Lung (tissue), 12 donors: Measurements from ENCODE around the gene ANKRD13B. TPM values are rescaled to one million over a fixed set of nuclear protein-coding genes. Genes with fewer than 3 reads are reported as not detected.
A peak's percentile ranks its signal among the peaks of the same experiment; 100 is the strongest.

ENCODE experiments used
- ATAC-seq: fragments of 200-7000 bp; cut with Tn5 transposase; one replicate; pipeline ENCODE4 v1.9.1; 2020; ENCODE audit warnings: moderate number of reproducible peaks; ENCODE audit not compliant: insufficient read depth, low FRiP score
- DNase-seq, 3 donors: peaks; one replicate each; pipeline ENCODE4 v3.0.0-alpha.2; 2013 to 2017
- H3K27ac ChIP-seq, 2 donors: one replicate each; pipeline ENCODE4 v1.5.1; 2013; ENCODE audit warnings: mild to moderate bottlenecking in 2 of 2, moderate library complexity in 2 of 2, control low read depth in 1 of 2, inconsistent platforms in 1 of 2, low read depth in 1 of 2, low read length in 1 of 2
- H3K27me3 ChIP-seq, 3 donors: one replicate each; pipeline ENCODE4 v1.5.1; 2013; ENCODE audit warnings: low read length in 2 of 3; ENCODE audit not compliant: control insufficient read depth in 3 of 3, insufficient read depth in 3 of 3
- H3K36me3 ChIP-seq, 4 donors: one replicate each; pipeline ENCODE4 v1.5.1; 2013; ENCODE audit warnings: low read length in 4 of 4, mild to moderate bottlenecking in 1 of 4, moderate library complexity in 1 of 4; ENCODE audit not compliant: control insufficient read depth in 4 of 4, insufficient read depth in 4 of 4
- H3K4me1 ChIP-seq, 5 donors: one replicate each; pipeline ENCODE4 v1.5.1; 2013; ENCODE audit warnings: low read length in 5 of 5, mild to moderate bottlenecking in 2 of 5, moderate library complexity in 1 of 5; ENCODE audit not compliant: control insufficient read depth in 5 of 5, insufficient read depth in 5 of 5
- H3K4me3 ChIP-seq: one replicate; pipeline ENCODE4 v1.5.1; 2013; ENCODE audit warnings: mild to moderate bottlenecking, control low read depth, moderate library complexity
- H3K9ac ChIP-seq, 2 donors: one replicate each; pipeline ENCODE4 v1.5.1; 2013; ENCODE audit warnings: low read length in 2 of 2, control low read depth in 1 of 2; ENCODE audit not compliant: insufficient read depth in 1 of 2
- H3K9me3 ChIP-seq, 4 donors: one replicate each; pipeline ENCODE4 v1.5.1; 2013; ENCODE audit warnings: low read length in 3 of 4, mild to moderate bottlenecking in 1 of 4, moderate library complexity in 1 of 4; ENCODE audit not compliant: control insufficient read depth in 4 of 4, insufficient read depth in 3 of 4
- WGBS, 2 donors: extraction: QIAGEN DNeasy Blood & Tissue Kit; methylation state at CpG; one replicate each; pipeline ENCODE4 v1.1.7; 2013; 5-methylcytosine and 5-hydroxymethylcytosine counted together
- polyA plus RNA-seq, 2 donors: library from polyadenylated mRNA; stranded (reverse); fragments of 200-250 nt; gene quantifications; one replicate each; pipeline ENCODE4 v1.2.1, GENCODE V29; 2013
- total RNA-seq, 2 donors: library from RNA; depleted of rRNA in 1 of 2; stranded (reverse); fragments of >200 nt in 1 of 2; gene quantifications; one replicate each; pipeline ENCODE4 v1.2.1, GENCODE V29; 2014 to 2021
- TF ChIP-seq, protein P1 (sequence below): IDR thresholded peaks from 2 replicates; pipeline ENCODE4 v1.5.1; 2012; ENCODE audit warnings: mild to moderate bottlenecking; ENCODE audit errors: control extremely low read depth, extremely low read depth
- donor health status: control.
- donor health status: control.
- donor health status: Bipolar disorder and iron deficiency.
- donor health status: healthy.
- donor health status: DM: yes; HTN: yes; CAD: no.

ANKRD13B gene
- total and polyA plus RNA-seq, 4 donors, result 2.7 to 6.9 (median 4.9) TPM

- H3K4me1 ChIP-seq, result peaks cover 0 to 4% (median 0%) of the 10 kb centered on the region in 5 donors
- TF ChIP-seq, protein P1, sequence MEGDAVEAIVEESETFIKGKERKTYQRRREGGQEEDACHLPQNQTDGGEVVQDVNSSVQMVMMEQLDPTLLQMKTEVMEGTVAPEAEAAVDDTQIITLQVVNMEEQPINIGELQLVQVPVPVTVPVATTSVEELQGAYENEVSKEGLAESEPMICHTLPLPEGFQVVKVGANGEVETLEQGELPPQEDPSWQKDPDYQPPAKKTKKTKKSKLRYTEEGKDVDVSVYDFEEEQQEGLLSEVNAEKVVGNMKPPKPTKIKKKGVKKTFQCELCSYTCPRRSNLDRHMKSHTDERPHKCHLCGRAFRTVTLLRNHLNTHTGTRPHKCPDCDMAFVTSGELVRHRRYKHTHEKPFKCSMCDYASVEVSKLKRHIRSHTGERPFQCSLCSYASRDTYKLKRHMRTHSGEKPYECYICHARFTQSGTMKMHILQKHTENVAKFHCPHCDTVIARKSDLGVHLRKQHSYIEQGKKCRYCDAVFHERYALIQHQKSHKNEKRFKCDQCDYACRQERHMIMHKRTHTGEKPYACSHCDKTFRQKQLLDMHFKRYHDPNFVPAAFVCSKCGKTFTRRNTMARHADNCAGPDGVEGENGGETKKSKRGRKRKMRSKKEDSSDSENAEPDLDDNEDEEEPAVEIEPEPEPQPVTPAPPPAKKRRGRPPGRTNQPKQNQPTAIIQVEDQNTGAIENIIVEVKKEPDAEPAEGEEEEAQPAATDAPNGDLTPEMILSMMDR, result no peak
- WGBS, 2 donors, result 95 to 97% methylated on average over 3 of the region's 3 CpGs
- ATAC-seq (no peak), DNase-seq (no peak)
- H3K27ac ChIP-seq, result no peak overlapping the region
- no peaks in the 10 kb centered on the region for H3K27me3 ChIP-seq
- peaks cover 17 to 36% (median 25%) of the 10 kb centered on the region in 4 donors for H3K36me3 ChIP-seq
- no peak overlapping the region for H3K9ac ChIP-seq
- no peak overlapping the region for H3K4me3 ChIP-seq
- no peaks in the 10 kb centered on the region for H3K9me3 ChIP-seq
These were observed 41.0 kb downstream of the ANKRD13B start for GRCh38 chr17:29633886-29634285.

GRCh38 chr17:29640413-29640812, 47.5 kb downstream of the ANKRD13B start:
- DNase-seq, result no peak
- H3K9me3 ChIP-seq, result no peaks in the 10 kb centered on the region
- H3K27me3 ChIP-seq, result no peaks in the 10 kb centered on the region
- H3K4me3 ChIP-seq, result no peak overlapping the region
- no peak for ATAC-seq
- H3K9ac ChIP-seq, result no peak overlapping the region
- peaks cover 2 to 41% (median 12%) of the 10 kb centered on the region in 5 donors for H3K4me1 ChIP-seq
- TF ChIP-seq, protein P1, result no peak
- H3K27ac ChIP-seq, result peak overlapping the region in 1 of 2 donors; percentile 87
- WGBS, 2 donors, result 12 to 32% methylated on average over 2 of the region's 2 CpGs
- H3K36me3 ChIP-seq, result peaks cover 2 to 7% (median 7%) of the 10 kb centered on the region in 4 donors

- DNase-seq (peak in 2 of 3 donors; percentile 46 to 70), ATAC-seq (no peak)
- Histone ChIP-seq H3K9me3 (no peaks in the 10 kb centered on the region), H3K27ac (peak overlapping the region in 1 of 2 donors; percentile 88), H3K36me3 (peaks cover 0 to 6% (median 3%) of the 10 kb centered on the region in 4 donors), H3K4me3 (no peak overlapping the region), H3K4me1 (peaks cover 2 to 41% (median 15%) of the 10 kb centered on the region in 5 donors), H3K27me3 (no peaks in the 10 kb centered on the region), H3K9ac (no peak overlapping the region)
- TF ChIP-seq, protein P1, result no peak
- WGBS, 2 donors, result 54 to 55% methylated on average over 7 of the region's 7 CpGs
These were observed 48.2 kb downstream of the ANKRD13B start for GRCh38 chr17:29640981-29641642.
